ENCODE results near the gene IRF2. TPM values are rescaled to one million over a fixed set of nuclear protein-coding genes. Genes with fewer than 3 reads are reported as not detected.

The IRF2 gene
- total RNA-seq, 4 donors from 2014 or later = 23.7 to 36.8 (median 30.4) TPM

DNA sequence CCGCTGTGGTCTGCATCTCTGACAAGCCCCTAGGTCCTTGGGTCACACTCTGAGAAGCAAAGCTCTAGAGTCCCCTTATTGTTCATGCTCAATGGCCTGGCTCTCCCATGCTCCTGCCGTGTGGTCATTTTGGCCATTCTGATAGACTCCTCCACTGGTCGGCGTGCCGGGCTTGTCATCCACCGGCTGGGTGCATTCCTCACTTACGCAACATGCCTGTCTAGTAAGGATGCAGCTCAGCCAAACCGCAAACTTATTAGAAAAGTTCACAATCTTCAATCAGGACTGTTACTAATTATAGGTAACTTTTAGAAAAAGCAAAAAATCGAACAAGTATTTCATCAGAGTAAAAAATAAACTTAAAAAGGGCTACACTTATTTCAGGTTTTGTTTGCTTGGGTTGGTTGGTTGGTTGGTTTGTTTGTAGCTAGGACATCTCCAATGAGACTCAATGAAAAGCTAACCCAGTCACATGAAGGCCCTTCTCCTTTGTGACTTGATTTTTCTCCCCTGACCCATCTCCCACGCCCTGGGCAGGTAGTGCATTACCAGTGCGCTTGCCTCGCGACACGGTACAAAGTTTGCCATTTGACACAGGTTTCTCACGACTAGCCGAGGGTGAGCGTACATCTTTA is 41.0 kb downstream of the IRF2 start:
- peaks cover 0 to 8% (median 0%) of the 10 kb centered on the region in 3 donors for H3K36me3 ChIP-seq
- no peak overlapping the region for H3K4me3 ChIP-seq
- no peak for DNase-seq (ENCODE audit: low spot score in 2 of 2)
- no peak overlapping the region for H3K27ac ChIP-seq
- WGBS, 2 donors = 92 to 96% methylated on average over 17 of the region's 17 CpGs
- TF ChIP-seq POLR2A (IDR thresholded peaks at IDR 0.05) = no peak
- H3K9me3 ChIP-seq = no peaks in the 10 kb centered on the region
- no peaks in the 10 kb centered on the region for H3K27me3 ChIP-seq
- peaks cover 0 to 59% (median 8%) of the 10 kb centered on the region in 4 donors for H3K4me1 ChIP-seq

DNA sequence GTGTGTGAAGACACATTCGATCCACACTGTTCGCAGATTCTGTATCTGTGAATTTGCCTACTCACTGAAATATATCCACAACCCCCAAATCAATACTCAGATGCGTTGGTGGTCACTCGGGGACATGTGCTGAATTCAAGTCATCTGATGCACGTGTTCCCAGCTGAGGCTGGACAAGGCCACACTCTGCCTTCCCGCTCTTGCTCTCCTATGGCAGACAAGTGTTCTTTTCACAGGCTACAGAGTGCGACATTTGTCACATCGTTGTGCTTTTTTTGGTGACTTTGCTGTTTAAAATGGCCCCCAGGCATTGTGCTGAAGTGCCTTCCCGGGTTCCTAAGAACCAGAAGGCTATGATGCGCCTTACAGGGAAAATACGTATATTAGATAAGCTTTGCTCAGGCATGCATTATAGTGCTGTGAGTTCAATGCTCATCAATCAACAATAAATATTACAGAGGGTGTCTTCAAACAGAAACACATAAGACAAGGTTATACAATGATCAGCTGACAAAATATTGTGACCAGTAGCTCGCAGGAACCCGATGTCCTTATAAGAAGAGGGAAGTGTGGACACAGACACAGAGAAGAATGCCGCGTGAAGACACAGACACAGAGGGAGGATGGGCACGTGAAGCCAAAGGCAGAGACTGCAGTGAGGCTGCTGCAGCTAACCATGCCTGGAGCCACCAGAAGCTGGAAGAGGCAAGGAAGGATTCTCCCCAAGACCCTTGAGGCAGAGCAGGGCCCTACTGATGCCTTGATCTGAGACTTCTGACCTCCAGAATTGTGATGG is 42.0 kb downstream of the IRF2 start:
- Histone ChIP-seq H3K27ac (no peak overlapping the region), H3K9me3 (no peaks in the 10 kb centered on the region), H3K36me3 (peaks cover 0 to 19% (median 0%) of the 10 kb centered on the region in 3 donors), H3K4me3 (no peak overlapping the region), H3K4me1 (peaks cover 0 to 55% (median 3%) of the 10 kb centered on the region in 4 donors), H3K27me3 (no peaks in the 10 kb centered on the region)
- 85 to 86% methylated on average over 16 of the region's 16 CpGs for WGBS, 2 donors
- DNase-seq (ENCODE audit: low spot score in 2 of 2) = no peak
- no peak for TF ChIP-seq POLR2A (IDR thresholded peaks at IDR 0.05)
- TF ChIP-seq, protein P1, sequence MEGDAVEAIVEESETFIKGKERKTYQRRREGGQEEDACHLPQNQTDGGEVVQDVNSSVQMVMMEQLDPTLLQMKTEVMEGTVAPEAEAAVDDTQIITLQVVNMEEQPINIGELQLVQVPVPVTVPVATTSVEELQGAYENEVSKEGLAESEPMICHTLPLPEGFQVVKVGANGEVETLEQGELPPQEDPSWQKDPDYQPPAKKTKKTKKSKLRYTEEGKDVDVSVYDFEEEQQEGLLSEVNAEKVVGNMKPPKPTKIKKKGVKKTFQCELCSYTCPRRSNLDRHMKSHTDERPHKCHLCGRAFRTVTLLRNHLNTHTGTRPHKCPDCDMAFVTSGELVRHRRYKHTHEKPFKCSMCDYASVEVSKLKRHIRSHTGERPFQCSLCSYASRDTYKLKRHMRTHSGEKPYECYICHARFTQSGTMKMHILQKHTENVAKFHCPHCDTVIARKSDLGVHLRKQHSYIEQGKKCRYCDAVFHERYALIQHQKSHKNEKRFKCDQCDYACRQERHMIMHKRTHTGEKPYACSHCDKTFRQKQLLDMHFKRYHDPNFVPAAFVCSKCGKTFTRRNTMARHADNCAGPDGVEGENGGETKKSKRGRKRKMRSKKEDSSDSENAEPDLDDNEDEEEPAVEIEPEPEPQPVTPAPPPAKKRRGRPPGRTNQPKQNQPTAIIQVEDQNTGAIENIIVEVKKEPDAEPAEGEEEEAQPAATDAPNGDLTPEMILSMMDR (IDR thresholded peaks at IDR 0.05) = no peak
- TF ChIP-seq EP300 (IDR thresholded peaks at IDR 0.05) = peak in 1 of 2 donors; percentile 68

DNA sequence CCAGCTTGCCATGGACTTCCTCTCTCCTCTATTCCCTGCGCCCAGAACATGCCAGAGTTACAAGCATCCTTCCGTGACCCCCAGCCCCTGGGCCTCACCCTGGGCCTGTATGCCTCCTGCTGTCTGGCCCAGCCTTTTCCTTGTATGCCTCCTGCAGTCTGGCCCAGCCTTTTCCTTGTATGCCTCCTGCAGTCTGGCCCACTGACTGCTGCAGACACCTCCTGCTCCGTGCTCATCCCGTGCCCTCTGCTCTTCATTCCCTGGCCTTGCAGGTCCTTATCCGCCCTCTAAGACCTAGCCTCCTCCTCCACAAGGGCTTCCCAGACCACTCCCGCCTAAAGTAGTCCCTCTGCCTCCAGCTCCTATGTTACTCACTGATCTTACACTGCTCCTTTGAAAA is 44.2 kb downstream of the IRF2 start:
- H3K27ac ChIP-seq = no peak overlapping the region
- TF ChIP-seq EP300 (IDR thresholded peaks at IDR 0.05) = no peak
- TF ChIP-seq, protein P1 (IDR thresholded peaks at IDR 0.05) = no peak
- no peak for TF ChIP-seq POLR2A (IDR thresholded peaks at IDR 0.05)

DNA sequence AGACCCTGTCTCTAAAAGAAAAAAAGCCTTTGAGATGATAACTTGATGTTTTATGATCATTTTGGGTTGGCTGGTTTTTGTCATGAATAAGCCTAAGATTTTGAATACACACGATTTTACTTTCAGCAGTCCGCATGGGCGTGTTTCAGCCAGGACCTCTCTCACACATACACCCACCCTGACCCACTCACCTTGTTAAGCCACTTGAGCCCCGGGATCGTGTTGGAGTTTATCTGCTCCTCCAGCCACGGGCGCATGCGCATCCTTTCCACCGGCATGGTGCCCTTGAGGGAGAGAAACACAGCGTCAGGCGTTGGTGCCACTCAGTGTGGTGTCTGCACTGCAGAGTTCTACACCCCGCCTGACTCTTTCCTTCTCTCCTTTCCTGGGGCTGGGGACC is 45.6 kb downstream of the IRF2 start:
- Histone ChIP-seq H3K27ac (no peak overlapping the region), H3K27me3 (no peaks in the 10 kb centered on the region)
- WGBS, 2 donors = 85 to 90% methylated on average over 12 of the region's 12 CpGs

More for the DNA sequence above, 44.2 kb downstream of the IRF2 start:
- H3K4me3 ChIP-seq = no peak overlapping the region
- no peaks in the 10 kb centered on the region for H3K9me3 ChIP-seq
- H3K27me3 ChIP-seq = no peaks in the 10 kb centered on the region
- no peak for DNase-seq (ENCODE audit: low spot score in 2 of 2)
- H3K36me3 ChIP-seq = peaks cover under 1 to 40% (median 3%) of the 10 kb centered on the region in 3 donors
- 83 to 85% methylated on average over 6 of the region's 6 CpGs for WGBS, 2 donors
- peaks cover 0 to 46% (median 0%) of the 10 kb centered on the region in 4 donors for H3K4me1 ChIP-seq

DNA sequence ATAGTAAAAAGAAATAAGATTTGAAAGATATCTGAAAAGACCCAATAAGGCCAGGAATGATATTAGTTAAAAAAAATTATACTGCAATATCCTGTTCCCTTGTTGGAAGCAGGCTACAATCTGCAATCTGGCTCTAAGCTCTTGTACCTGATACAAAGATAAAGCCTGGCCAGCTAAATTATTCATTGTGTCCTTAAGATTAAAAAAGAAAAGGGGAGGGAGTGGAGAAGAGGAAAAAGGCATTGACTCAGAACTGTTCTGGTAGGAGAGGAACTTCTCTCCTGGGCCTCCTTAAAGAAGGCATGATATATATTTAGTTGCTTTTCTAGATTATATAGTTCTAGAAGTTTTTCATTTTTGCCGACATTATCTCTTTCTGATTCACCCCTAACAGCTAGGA is 46.7 kb downstream of the IRF2 start:
- no peaks in the 10 kb centered on the region for H3K9me3 ChIP-seq
- H3K4me1 ChIP-seq = peaks cover 0 to 65% (median 3%) of the 10 kb centered on the region in 4 donors
- H3K4me3 ChIP-seq = no peak overlapping the region
- 52 to 54% methylated on average over 1 of the region's 1 CpG for WGBS, 2 donors
- no peak for DNase-seq (ENCODE audit: low spot score in 2 of 2)
- no peaks in the 10 kb centered on the region for H3K27me3 ChIP-seq
- H3K27ac ChIP-seq = peak overlapping the region in 1 of 4 donors; percentile 50
- TF ChIP-seq, protein P1 (IDR thresholded peaks at IDR 0.05) = no peak
- no peak for TF ChIP-seq POLR2A (IDR thresholded peaks at IDR 0.05)
- TF ChIP-seq EP300 (IDR thresholded peaks at IDR 0.05) = no peak
- H3K36me3 ChIP-seq = peaks cover 5 to 65% (median 5%) of the 10 kb centered on the region in 3 donors

More for the DNA sequence above, 45.6 kb downstream of the IRF2 start:
- Histone ChIP-seq H3K9me3 (no peaks in the 10 kb centered on the region), H3K4me3 (no peak overlapping the region), H3K4me1 (peaks cover 0 to 60% (median 3%) of the 10 kb centered on the region in 4 donors), H3K36me3 (peaks cover 5 to 54% (median 5%) of the 10 kb centered on the region in 3 donors)
- no peak for TF ChIP-seq EP300 (IDR thresholded peaks at IDR 0.05)
- TF ChIP-seq, protein P1 (IDR thresholded peaks at IDR 0.05) = no peak
- no peak for TF ChIP-seq POLR2A (IDR thresholded peaks at IDR 0.05)
- no peak for DNase-seq (ENCODE audit: low spot score in 2 of 2)
